H1 (cell line): ENCODE data around the gene COX7B2. TPM values are rescaled to one million over a fixed set of nuclear protein-coding genes. Genes with fewer than 3 reads are reported as not detected.

Source experiments
- CTCF ChIA-PET: fragments of 300-600 bp; sonication (Branson Sonifier 250); formaldehyde crosslinking; loops from one replicate; lab custom pipeline; 2021; ENCODE audit not compliant: partially characterized antibody; lab: Charles Lee
- POLR2A ChIA-PET: fragments of 300-600 bp; sonication (Branson Sonifier 250); formaldehyde crosslinking; loops from one replicate; lab custom pipeline; 2021; ENCODE audit warnings: inconsistent platforms; ENCODE audit not compliant: partially characterized antibody; lab: Charles Lee
- DNase-seq, 2 experiments: peaks; one replicate each; pipeline versions ENCODE4 v3.0.0 to v3.0.0-alpha.2; 2010 to 2022; ENCODE audit warnings: low spot score in 2 of 2, low read depth in 1 of 2, mixed read lengths in 1 of 2
- FAIRE-seq: peaks from 2 replicates; lab custom pipeline; 2011; peaks lifted over from hg19 to GRCh38; lab: Jason Lieb, UNC
- H2AFZ ChIP-seq: 2 replicates; pipeline ENCODE4 v1.8.1; 2012; ENCODE audit warnings: low read length, inconsistent platforms
- H2AK5ac ChIP-seq: 2 replicates; pipeline ENCODE4 v1.6.1; 2013; ENCODE audit warnings: low read depth, low read length
- H2BK120ac ChIP-seq: replicated peaks from 2 replicates; pipeline ENCODE3; 2013; ENCODE audit warnings: low read depth, low read length, inconsistent platforms
- H2BK12ac ChIP-seq: 2 replicates; pipeline ENCODE4 v1.6.1; 2013; ENCODE audit warnings: low read depth, low read length
- H2BK15ac ChIP-seq: 2 replicates; pipeline ENCODE4 v1.6.1; 2013; ENCODE audit warnings: low read length
- H2BK20ac ChIP-seq: 2 replicates; pipeline ENCODE4 v1.6.1; 2013; ENCODE audit warnings: low read length
- H2BK5ac ChIP-seq: 2 replicates; pipeline ENCODE4 v1.6.1; 2013; ENCODE audit warnings: low read depth, low read length
- H3K14ac ChIP-seq: 2 replicates; pipeline ENCODE4 v1.6.1; 2013; ENCODE audit warnings: inconsistent platforms; ENCODE audit not compliant: insufficient read length
- H3K18ac ChIP-seq: 2 replicates; pipeline ENCODE4 v1.6.1; 2013; ENCODE audit warnings: low read length; ENCODE audit errors: extremely low read depth
- H3K23ac ChIP-seq: 2 replicates; pipeline ENCODE4 v1.6.1; 2013; ENCODE audit warnings: inconsistent platforms; ENCODE audit not compliant: insufficient read length
- H3K23me2 ChIP-seq: 2 replicates; pipeline ENCODE4 v1.6.1; 2013; ENCODE audit warnings: low read depth, low read length
- H3K27ac ChIP-seq: 2 replicates; pipeline ENCODE4 v1.6.1; 2011; ENCODE audit warnings: low read depth, low read length, inconsistent platforms
- H3K27me3 ChIP-seq, 4 experiments: replicated peaks in 1 of 4; 1 replicate in 1 of 4; 2 replicates in 3 of 4; pipeline versions ENCODE4 v1.6.1 to v1.8.1; 2011 to 2013; ENCODE audit warnings: low read length in 3 of 4, mild to moderate bottlenecking in 3 of 4, inconsistent platforms in 2 of 4, mixed read lengths in 2 of 4, moderate library complexity in 1 of 4; ENCODE audit not compliant: control insufficient read depth in 3 of 4, insufficient read depth in 3 of 4; ENCODE audit errors: extremely low read depth in 1 of 4
- H3K36me3 ChIP-seq, 4 experiments: 2 replicates each; pipeline versions ENCODE4 v1.6.1 to v1.8.1; 2011 to 2013; ENCODE audit warnings: mild to moderate bottlenecking in 4 of 4, low read length in 3 of 4, moderate library complexity in 2 of 4, control low read depth in 1 of 4, inconsistent platforms in 1 of 4; ENCODE audit not compliant: insufficient read depth in 4 of 4, control insufficient read depth in 2 of 4
- H3K4ac ChIP-seq: replicated peaks from 2 replicates; pipeline ENCODE3; 2013; ENCODE audit warnings: low read length, low read depth, mixed read lengths, inconsistent platforms; ENCODE audit not compliant: insufficient read length
- H3K4me1 ChIP-seq, 4 experiments: replicated peaks in 1 of 4; 1 replicate in 1 of 4; 2 replicates in 3 of 4; pipeline versions ENCODE4 v1.6.1 to v1.8.1; 2011 to 2013; ENCODE audit warnings: low read length in 3 of 4, inconsistent platforms in 2 of 4, mixed read lengths in 1 of 4; ENCODE audit not compliant: insufficient read depth in 4 of 4, control insufficient read depth in 3 of 4
- H3K4me2 ChIP-seq, 2 experiments: 2 replicates each; pipeline versions ENCODE4 v1.6.1 to v1.8.1; 2011 to 2013; ENCODE audit warnings: low read depth in 2 of 2, low read length in 2 of 2, control low read depth in 1 of 2, inconsistent platforms in 1 of 2, mild to moderate bottlenecking in 1 of 2; ENCODE audit not compliant: insufficient read depth in 1 of 2
- H3K4me3 ChIP-seq, 4 experiments: fragments of 200-600, 300-600 bp in 1 of 4; sonication (generic), shearing (Covaris generic), sonication (Bioruptor Twin) in 1 of 4; 2 replicates each; pipeline versions ENCODE4 v1.5.1 to v1.8.1; 2011 to 2016; ENCODE audit warnings: low read length in 4 of 4, low read depth in 3 of 4, control low read depth in 2 of 4, inconsistent platforms in 2 of 4, mild to moderate bottlenecking in 2 of 4, mixed read lengths in 1 of 4, moderate library complexity in 1 of 4; ENCODE audit not compliant: insufficient read depth in 2 of 4; ENCODE audit errors: extremely low read depth in 1 of 4
- H3K56ac ChIP-seq: replicated peaks from 2 replicates; pipeline ENCODE3; 2013; ENCODE audit warnings: low read depth, mild to moderate bottlenecking, mixed read lengths, low read length, inconsistent platforms; ENCODE audit not compliant: insufficient read length
- H3K79me1 ChIP-seq: 2 replicates; pipeline ENCODE4 v1.6.1; 2013; ENCODE audit warnings: low read depth, low read length, control low read depth
- H3K79me2 ChIP-seq, 2 experiments: 2 replicates each; pipeline versions ENCODE4 v1.6.1 to v1.8.1; 2012 to 2013; ENCODE audit warnings: low read length in 2 of 2, mild to moderate bottlenecking in 2 of 2, inconsistent platforms in 1 of 2; ENCODE audit not compliant: insufficient read depth in 2 of 2, control insufficient read depth in 1 of 2
- H3K9ac ChIP-seq, 4 experiments: replicated peaks in 1 of 4; 1 replicate in 1 of 4; 2 replicates in 3 of 4; pipeline versions ENCODE4 v1.6.1 to v1.8.1; 2011 to 2013; ENCODE audit warnings: low read depth in 3 of 4, low read length in 3 of 4, control low read depth in 2 of 4, mild to moderate bottlenecking in 2 of 4, moderate library complexity in 2 of 4, inconsistent platforms in 1 of 4; ENCODE audit errors: extremely low read depth in 1 of 4
- H3K9me3 ChIP-seq, 2 experiments: 2 replicates each; pipeline versions ENCODE4 v1.6.1 to v1.8.1; 2012 to 2013; ENCODE audit warnings: mild to moderate bottlenecking in 2 of 2, moderate library complexity in 2 of 2, control low read depth in 1 of 2, inconsistent platforms in 1 of 2, low read depth in 1 of 2, low read length in 1 of 2, mixed read lengths in 1 of 2; ENCODE audit not compliant: insufficient read depth in 2 of 2
- H4K20me1 ChIP-seq, 2 experiments: replicated peaks in 1 of 2; 2 replicates each; pipeline versions ENCODE3 to v1.8.1; 2011 to 2013; ENCODE audit warnings: inconsistent platforms in 2 of 2, low read length in 2 of 2, mild to moderate bottlenecking in 1 of 2; ENCODE audit not compliant: insufficient read depth in 2 of 2, control insufficient read depth in 1 of 2
- H4K5ac ChIP-seq: 2 replicates; pipeline ENCODE4 v1.6.1; 2013; ENCODE audit warnings: low read length, low read depth, mixed read lengths, inconsistent platforms; ENCODE audit not compliant: insufficient read length
- H4K8ac ChIP-seq: 2 replicates; pipeline ENCODE4 v1.8.0; 2013; ENCODE audit warnings: mild to moderate bottlenecking, moderate library complexity, low read length, inconsistent platforms; ENCODE audit not compliant: insufficient read depth; ENCODE audit errors: extremely low read depth
- H4K91ac ChIP-seq: replicated peaks from 2 replicates; pipeline ENCODE3; 2013; ENCODE audit warnings: low read length, mixed read lengths, inconsistent platforms; ENCODE audit not compliant: insufficient read length
- GTF2F1 ChIP-seq: IDR thresholded peaks from 2 replicates; pipeline ENCODE4 v1.6.1; 2012; ENCODE audit warnings: low read depth, low read length, improper control_type of control experiment, borderline replicate concordance
- WGBS, 2 experiments: shearing (Covaris generic) in 1 of 2; methylation state at CpG; one replicate each; pipeline versions ENCODE4 v1.1.6 to v1.1.7; 2013 to 2015; ENCODE audit warnings: low lambda C conversion rate in 2 of 2, mixed read lengths in 2 of 2, inconsistent platforms in 1 of 2, low coverage in 1 of 2, missing lambda C conversion rate in 1 of 2; ENCODE audit not compliant: insufficient replicate concordance in 2 of 2, insufficient coverage in 1 of 2, insufficient read length in 1 of 2; ENCODE audit errors: extremely low coverage in 1 of 2, missing lambda C conversion rate in 1 of 2; 5-methylcytosine and 5-hydroxymethylcytosine counted together
- polyA plus RNA-seq, 7 experiments: library from polyadenylated mRNA; depleted of rRNA in 3 of 7; stranded (reverse) in 5 of 7; unstranded in 2 of 7; fragments of >200 nt in 5 of 7; fragments of 200-250 nt in 2 of 7; gene quantifications; 1 replicate in 5 of 7; 2 replicates in 1 of 7; 4 replicates in 1 of 7; pipeline versions ENCODE4 v1.2.1 to v1.2.3, GENCODE V29; 2011 to 2013; ENCODE audit warnings: missing spikeins in 2 of 7, mixed read lengths in 2 of 7
- total RNA-seq: library from RNA; stranded (reverse); fragmentation: NEBNext Ultra II Directional; extraction: Animal tissue kit (Norgen Biotek cat#: 25700); gene quantifications from 2 replicates; pipeline ENCODE4 v1.2.1, GENCODE V29; 2021

COX7B2 gene
- total and polyA plus RNA-seq, 2 of the 8 experiments (the other 6 are each of a cell fraction or from before 2014, with no cell fraction given) = not detected

DNA sequence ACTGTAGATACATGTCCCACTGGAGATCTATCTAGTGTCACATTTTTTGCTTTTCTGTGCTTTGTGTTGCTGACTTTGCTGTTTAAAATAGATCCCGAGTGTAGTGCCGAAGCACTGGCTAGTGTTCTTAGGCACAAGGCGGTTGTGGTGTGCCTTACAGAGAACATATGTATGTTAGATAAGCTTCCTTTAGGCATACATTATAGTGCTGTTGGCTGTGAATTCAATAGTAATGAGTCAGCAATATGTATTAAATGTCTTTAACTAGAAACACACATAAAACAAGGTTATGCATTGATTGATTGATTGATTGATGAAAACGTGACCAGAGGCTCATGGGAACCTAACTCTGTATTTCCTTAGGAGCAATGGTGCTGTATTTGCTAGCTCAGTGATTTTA, 56.2 kb downstream of the COX7B2 start:
- Histone ChIP-seq H2BK5ac (no peak overlapping the region), H2BK15ac (no peak overlapping the region), H3K18ac (no peak overlapping the region), H3K79me2 (no peaks in the 10 kb centered on the region), H3K4me1 (no peaks in the 10 kb centered on the region), H3K56ac (no peak overlapping the region), H3K9me3 (no peaks in the 10 kb centered on the region), H4K8ac (no peak overlapping the region), H4K20me1 (no peaks in the 10 kb centered on the region), H2BK120ac (no peak overlapping the region), H3K9ac (no peak overlapping the region), H3K4ac (no peak overlapping the region), H3K27me3 (no peaks in the 10 kb centered on the region), H3K79me1 (no peaks in the 10 kb centered on the region), H3K23me2 (no peaks in the 10 kb centered on the region; the same call in 1 of the 2 replicates), H2AK5ac (no peak overlapping the region), H4K5ac (no peak overlapping the region), H4K91ac (no peak overlapping the region), H3K14ac (no peak overlapping the region), H3K4me2 (no peak overlapping the region), H3K23ac (no peak overlapping the region), H3K36me3 (no peaks in the 10 kb centered on the region), H2BK20ac (no peak overlapping the region), H2BK12ac (no peak overlapping the region), H3K4me3 (no peak overlapping the region), H2AFZ (peak overlapping the region; percentile 58; the same call in 1 of the 2 replicates), H3K27ac (no peak overlapping the region)
- DNase-seq = no peak
- POLR2A ChIA-PET = no interaction called here
- CTCF ChIA-PET = interaction anchor here (0.8 to 1.4 kb wide), 3 partner anchors 8 to 12 kb away, joined by 3 read pairs; no protein-coding TSS in a partner anchor
- TF ChIP-seq GTF2F1 = no peak
- no peak for FAIRE-seq
- WGBS, 2 experiments = 95% methylated on average over 4 of the region's 4 CpGs; no CpG with 5 or more reads in 1 of the 2 experiments
